Neural progenitor cell (in vitro differentiated cells): Measurements from ENCODE around the gene RBM47. TPM values are rescaled to one million over a fixed set of nuclear protein-coding genes. Genes with fewer than 3 reads are reported as not detected.

Experiments used
- DNase-seq: peaks from one replicate; pipeline ENCODE4 v3.0.0-alpha.2; 2016; ENCODE audit warnings: low spot score
- H2AFZ ChIP-seq: fragments of 200-600 bp; sonication (generic); replicated peaks from 2 replicates; pipeline ENCODE4 v1.6.1; 2016; ENCODE audit warnings: antibody characterized with exemption
- H3F3A ChIP-seq: fragments of 200-600 bp; sonication (generic); 2 replicates; pipeline ENCODE4 v1.6.1; 2016; ENCODE audit warnings: antibody characterized with exemption, low read depth
- H3K27ac ChIP-seq: fragments of 200-600 bp; sonication (generic); 2 replicates; pipeline ENCODE4 v1.5.1; 2016; ENCODE audit warnings: mild to moderate bottlenecking
- H3K27me3 ChIP-seq: fragments of 200-600 bp; sonication (generic); 2 replicates; pipeline ENCODE4 v1.6.1; 2016; ENCODE audit warnings: mild to moderate bottlenecking, moderate library complexity
- H3K36me3 ChIP-seq: fragments of 200-600 bp; sonication (generic); 2 replicates; pipeline ENCODE4 v1.5.1; 2016
- H3K4me1 ChIP-seq: fragments of 200-600 bp; sonication (generic); 2 replicates; pipeline ENCODE4 v1.6.1; 2016; ENCODE audit warnings: mixed run types
- H3K4me2 ChIP-seq: fragments of 200-600 bp; sonication (generic); 2 replicates; pipeline ENCODE4 v1.6.1; 2016
- H3K4me3 ChIP-seq: fragments of 200-600 bp; sonication (generic); 2 replicates; pipeline ENCODE4 v1.5.1; 2016
- H3K79me2 ChIP-seq: fragments of 200-600 bp; sonication (generic); 2 replicates; pipeline ENCODE4 v1.6.1; 2016; ENCODE audit warnings: low read depth
- H3K9ac ChIP-seq: fragments of 200-600 bp; sonication (generic); 2 replicates; pipeline ENCODE4 v1.6.1; 2016
- H3K9me3 ChIP-seq: fragments of 200-600 bp; sonication (generic); 2 replicates; pipeline ENCODE4 v1.5.1; 2016; ENCODE audit warnings: low read depth
- H4K20me1 ChIP-seq: fragments of 200-600 bp; sonication (generic); 2 replicates; pipeline ENCODE4 v1.6.1; 2016; ENCODE audit warnings: low read depth
- H3K27ac Mint-ChIP-seq: 3 replicates; pipeline ENCODE4 v1.8.0; 2021; ENCODE audit warnings: mixed read lengths
- H3K27me3 Mint-ChIP-seq: 2 replicates; pipeline ENCODE4 v1.8.0; 2022; ENCODE audit warnings: low read depth, mild to moderate bottlenecking, inconsistent platforms, moderate library complexity, mixed read lengths; ENCODE audit not compliant: insufficient read depth
- H3K36me3 Mint-ChIP-seq: 3 replicates; pipeline ENCODE4 v1.8.0; 2021; ENCODE audit warnings: mixed read lengths
- H3K4me1 Mint-ChIP-seq: 3 replicates; pipeline ENCODE4 v1.8.0; 2021; ENCODE audit warnings: mixed read lengths
- H3K4me3 Mint-ChIP-seq: 3 replicates; pipeline ENCODE4 v1.8.0; 2021; ENCODE audit warnings: mild to moderate bottlenecking, moderate library complexity, mixed read lengths
- H3K9me3 Mint-ChIP-seq: 3 replicates; pipeline ENCODE4 v1.8.0; 2020; ENCODE audit warnings: mixed read lengths
- EZH2 ChIP-seq: fragments of 200-600 bp; sonication (generic); IDR thresholded peaks from 2 replicates; pipeline ENCODE4 v1.6.1; 2017; ENCODE audit warnings: antibody characterized with exemption, mild to moderate bottlenecking, moderate library complexity
- EZH2phosphoT487 ChIP-seq: fragments of 200-600 bp; sonication (generic); IDR thresholded peaks from 2 replicates; pipeline ENCODE4 v1.6.1; 2017; ENCODE audit warnings: antibody characterized with exemption
- total RNA-seq: library from RNA; depleted of rRNA; stranded (reverse); fragments of >200 nt; gene quantifications from 2 replicates; pipeline ENCODE4 v1.2.3, GENCODE V29; 2015; ENCODE audit warnings: low replicate concordance
- TF ChIP-seq, protein P1 (sequence below): fragments of 200-600 bp; sonication (generic); IDR thresholded peaks from 2 replicates; pipeline ENCODE4 v1.5.1; 2017; ENCODE audit warnings: antibody characterized with exemption, mild to moderate bottlenecking

RBM47 gene
- total RNA-seq, 1 donor from 2014 or later = 2.9 TPM

DNA sequence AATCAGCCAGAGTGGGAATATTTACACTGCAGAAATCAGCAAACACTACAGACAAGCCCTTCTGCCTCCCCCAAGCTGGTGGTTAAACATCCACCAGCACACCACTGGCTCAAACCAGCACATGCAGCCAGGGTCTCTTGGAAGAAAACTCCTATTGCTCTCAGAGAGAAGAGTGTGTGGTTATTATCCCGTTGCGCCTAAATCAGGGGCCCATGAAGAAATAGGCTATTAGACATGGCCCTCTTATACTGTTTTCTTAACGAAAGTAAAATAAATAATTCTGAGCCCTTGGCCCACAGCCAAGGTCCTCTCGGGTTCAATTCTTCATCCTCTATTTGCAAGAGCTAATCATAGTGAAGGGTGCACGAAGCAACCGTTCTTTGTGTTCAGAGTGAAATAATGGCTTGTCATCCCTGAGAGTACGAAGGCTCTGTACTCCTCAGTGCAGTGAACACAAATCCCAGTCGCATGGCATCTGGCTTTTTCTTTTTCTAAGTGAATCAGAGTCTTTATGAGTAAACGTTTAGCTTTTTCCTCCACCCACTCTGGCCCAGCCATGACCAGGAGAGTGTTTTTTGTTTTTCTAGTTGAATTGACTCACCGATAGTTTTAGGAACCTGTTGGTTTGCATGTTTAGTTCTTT lies 33.4 kb upstream of the RBM47 start:
- Histone ChIP-seq H3K27ac (no peak overlapping the region), H3K4me3 (no peak overlapping the region), H4K20me1 (no peaks in the 10 kb centered on the region), H3K36me3 (no peaks in the 10 kb centered on the region), H3K4me1 (no peaks in the 10 kb centered on the region), H3K27me3 (no peaks in the 10 kb centered on the region), H2AFZ (peak overlapping the region; percentile 56), H3F3A (no peaks in the 10 kb centered on the region), H3K9ac (no peak overlapping the region), H3K4me2 (no peak overlapping the region), H3K9me3 (no peaks in the 10 kb centered on the region), H3K79me2 (no peaks in the 10 kb centered on the region)
- peaks cover 9% of the 10 kb centered on the region for H3K4me1 Mint-ChIP-seq
- H3K4me3 Mint-ChIP-seq = no peak overlapping the region
- peak overlapping the region; percentile 42 for H3K27ac Mint-ChIP-seq
- no peaks in the 10 kb centered on the region for H3K36me3 Mint-ChIP-seq
- no peaks in the 10 kb centered on the region for H3K9me3 Mint-ChIP-seq
- TF ChIP-seq, protein P1, sequence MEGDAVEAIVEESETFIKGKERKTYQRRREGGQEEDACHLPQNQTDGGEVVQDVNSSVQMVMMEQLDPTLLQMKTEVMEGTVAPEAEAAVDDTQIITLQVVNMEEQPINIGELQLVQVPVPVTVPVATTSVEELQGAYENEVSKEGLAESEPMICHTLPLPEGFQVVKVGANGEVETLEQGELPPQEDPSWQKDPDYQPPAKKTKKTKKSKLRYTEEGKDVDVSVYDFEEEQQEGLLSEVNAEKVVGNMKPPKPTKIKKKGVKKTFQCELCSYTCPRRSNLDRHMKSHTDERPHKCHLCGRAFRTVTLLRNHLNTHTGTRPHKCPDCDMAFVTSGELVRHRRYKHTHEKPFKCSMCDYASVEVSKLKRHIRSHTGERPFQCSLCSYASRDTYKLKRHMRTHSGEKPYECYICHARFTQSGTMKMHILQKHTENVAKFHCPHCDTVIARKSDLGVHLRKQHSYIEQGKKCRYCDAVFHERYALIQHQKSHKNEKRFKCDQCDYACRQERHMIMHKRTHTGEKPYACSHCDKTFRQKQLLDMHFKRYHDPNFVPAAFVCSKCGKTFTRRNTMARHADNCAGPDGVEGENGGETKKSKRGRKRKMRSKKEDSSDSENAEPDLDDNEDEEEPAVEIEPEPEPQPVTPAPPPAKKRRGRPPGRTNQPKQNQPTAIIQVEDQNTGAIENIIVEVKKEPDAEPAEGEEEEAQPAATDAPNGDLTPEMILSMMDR = no peak
- no peak for TF ChIP-seq EZH2phosphoT487
- TF ChIP-seq EZH2 = no peak
- H3K27me3 Mint-ChIP-seq = no peaks in the 10 kb centered on the region
- no peak for DNase-seq

DNA sequence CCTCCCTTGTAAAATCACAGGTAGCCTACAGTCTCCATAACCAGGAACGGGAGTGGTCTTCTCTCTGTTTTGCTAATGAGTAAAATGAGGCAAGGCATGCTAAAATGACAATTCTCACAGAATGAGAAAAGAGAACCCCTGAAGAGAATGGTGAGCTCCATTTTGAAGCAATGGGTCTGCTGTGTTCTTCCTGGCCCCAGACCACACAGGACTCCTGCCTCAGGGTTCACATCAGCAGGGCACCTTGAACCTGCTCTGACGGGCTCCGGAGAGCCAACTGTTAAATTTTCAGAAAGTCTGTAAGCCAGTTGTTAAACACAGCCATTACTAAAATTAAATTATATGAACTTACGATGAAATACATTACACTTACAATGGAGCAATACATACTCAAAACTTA lies 32.1 kb upstream of the RBM47 start:
- H3K9ac ChIP-seq = no peak overlapping the region
- H3K4me3 Mint-ChIP-seq = no peak overlapping the region

DNA sequence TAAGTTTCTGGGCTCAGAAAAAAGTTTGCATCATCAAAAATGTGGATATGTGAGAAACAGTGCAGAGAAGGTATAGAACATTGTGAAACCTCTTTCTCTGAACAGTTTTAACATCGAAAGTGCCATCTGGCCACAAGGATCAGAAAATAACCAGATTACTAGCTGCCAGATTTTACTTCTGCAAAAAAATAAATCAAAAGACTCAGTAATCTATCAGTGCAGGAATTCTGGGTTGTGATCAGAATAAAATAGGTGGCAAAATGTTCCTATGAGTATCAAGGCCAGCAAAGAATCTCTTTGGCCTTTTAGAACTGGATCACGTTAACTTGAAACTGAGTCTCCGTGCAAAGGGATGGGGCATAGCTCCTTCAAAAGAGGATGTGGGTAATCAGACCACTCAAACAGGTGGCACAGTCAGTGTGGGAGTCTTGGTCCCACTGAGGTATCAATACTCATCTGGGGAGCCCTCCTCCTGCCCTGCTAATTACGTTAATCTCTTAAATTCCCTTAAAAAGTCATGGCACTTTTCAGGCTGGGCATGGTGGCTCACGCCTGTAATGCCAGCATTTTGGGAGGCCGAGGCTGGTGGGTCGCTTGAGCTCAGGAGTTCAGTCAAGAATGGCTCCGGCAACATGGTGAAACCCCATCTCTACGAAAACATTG lies 26.7 kb upstream of the RBM47 start:
- H3K27ac ChIP-seq = no peak overlapping the region
- H3K4me2 ChIP-seq = no peak overlapping the region
- peaks cover 2% of the 10 kb centered on the region for H3K27me3 Mint-ChIP-seq
- H4K20me1 ChIP-seq = no peaks in the 10 kb centered on the region
- H3K4me3 Mint-ChIP-seq = no peak overlapping the region
- peaks cover 9% of the 10 kb centered on the region for H3K4me1 ChIP-seq
- H3K9me3 Mint-ChIP-seq = no peaks in the 10 kb centered on the region
- peaks cover 12% of the 10 kb centered on the region for H3F3A ChIP-seq
- H3K9ac ChIP-seq = no peak overlapping the region
- no peaks in the 10 kb centered on the region for H3K36me3 ChIP-seq
- H3K4me3 ChIP-seq = no peak overlapping the region
- DNase-seq = no peak
- no peaks in the 10 kb centered on the region for H3K9me3 ChIP-seq
- peak overlapping the region; percentile 57 for H2AFZ ChIP-seq
- no peak overlapping the region for H3K27ac Mint-ChIP-seq
- no peaks in the 10 kb centered on the region for H3K79me2 ChIP-seq
- TF ChIP-seq, protein P1 = no peak
- TF ChIP-seq EZH2phosphoT487 = no peak
- peaks cover 8% of the 10 kb centered on the region for H3K4me1 Mint-ChIP-seq
- H3K27me3 ChIP-seq = no peaks in the 10 kb centered on the region
- H3K36me3 Mint-ChIP-seq = no peaks in the 10 kb centered on the region

More for the DNA sequence above, 32.1 kb upstream of the RBM47 start:
- H3K4me1 ChIP-seq = no peaks in the 10 kb centered on the region
- H3K9me3 Mint-ChIP-seq = no peaks in the 10 kb centered on the region
- H3K27ac Mint-ChIP-seq = no peak overlapping the region
- no peak overlapping the region for H3K4me3 ChIP-seq
- no peak overlapping the region for H3K4me2 ChIP-seq
- no peaks in the 10 kb centered on the region for H3K36me3 ChIP-seq
- H3K36me3 Mint-ChIP-seq = no peaks in the 10 kb centered on the region
- no peaks in the 10 kb centered on the region for H3K27me3 ChIP-seq
- H3K27me3 Mint-ChIP-seq = no peaks in the 10 kb centered on the region
- no peaks in the 10 kb centered on the region for H4K20me1 ChIP-seq
- no peaks in the 10 kb centered on the region for H3K9me3 ChIP-seq
- H3K27ac ChIP-seq = no peak overlapping the region
- no peak overlapping the region for H2AFZ ChIP-seq
- TF ChIP-seq EZH2 = no peak
- H3K4me1 Mint-ChIP-seq = peaks cover 9% of the 10 kb centered on the region
- no peaks in the 10 kb centered on the region for H3K79me2 ChIP-seq
- H3F3A ChIP-seq = no peaks in the 10 kb centered on the region
- no peak for DNase-seq

DNA sequence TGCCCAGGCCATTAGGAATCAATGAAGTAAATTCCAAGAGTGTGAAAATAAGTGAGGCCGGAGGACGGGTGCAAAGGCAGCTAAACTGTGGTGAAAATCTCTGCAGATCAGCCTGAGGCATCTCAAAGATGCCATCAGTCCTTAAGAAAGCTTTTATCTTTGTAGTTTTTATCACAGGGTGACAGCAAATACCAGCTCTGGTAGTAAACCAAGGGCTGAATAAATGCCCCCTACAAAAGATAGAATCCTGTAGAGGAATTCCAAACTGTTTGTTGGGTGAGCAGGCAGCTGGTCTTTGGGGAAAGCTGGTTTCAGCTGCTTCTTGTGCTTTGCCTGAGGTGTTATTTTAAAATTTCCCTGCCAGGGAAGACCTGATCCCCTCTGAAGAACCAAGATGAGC lies 21.6 kb upstream of the RBM47 start:
- Histone ChIP-seq H3K27me3 (no peaks in the 10 kb centered on the region), H3K4me3 (no peak overlapping the region), H3K4me1 (peaks cover 15% of the 10 kb centered on the region), H3K27ac (no peak overlapping the region), H3K79me2 (no peaks in the 10 kb centered on the region), H3K36me3 (no peaks in the 10 kb centered on the region), H3K4me2 (no peak overlapping the region), H3K9ac (no peak overlapping the region), H3K9me3 (no peaks in the 10 kb centered on the region), H3F3A (peaks cover 19% of the 10 kb centered on the region), H2AFZ (peak overlapping the region; percentile 56), H4K20me1 (no peaks in the 10 kb centered on the region)
- H3K36me3 Mint-ChIP-seq = no peaks in the 10 kb centered on the region
- TF ChIP-seq EZH2 (no peak), EZH2phosphoT487 (no peak)
- TF ChIP-seq, protein P1 = no peak
- peak; percentile 24 for DNase-seq
- H3K4me3 Mint-ChIP-seq = no peak overlapping the region
- H3K27me3 Mint-ChIP-seq = peaks cover 8% of the 10 kb centered on the region
- H3K27ac Mint-ChIP-seq = peak overlapping the region; percentile 36
- H3K9me3 Mint-ChIP-seq = no peaks in the 10 kb centered on the region
- peaks cover 8% of the 10 kb centered on the region for H3K4me1 Mint-ChIP-seq
